Suppressor macrophage treated with lipopolysaccharide for 1 hour (primary cell): ENCODE results near the gene SKIL.
A peak's percentile ranks its signal among the peaks of the same experiment; 100 is the strongest.

Experiments used
- DNase-seq, 3 donors: peaks; one replicate each; pipeline ENCODE4 v3.0.0-alpha.2; 2020 to 2022

The SKIL gene

DNA sequence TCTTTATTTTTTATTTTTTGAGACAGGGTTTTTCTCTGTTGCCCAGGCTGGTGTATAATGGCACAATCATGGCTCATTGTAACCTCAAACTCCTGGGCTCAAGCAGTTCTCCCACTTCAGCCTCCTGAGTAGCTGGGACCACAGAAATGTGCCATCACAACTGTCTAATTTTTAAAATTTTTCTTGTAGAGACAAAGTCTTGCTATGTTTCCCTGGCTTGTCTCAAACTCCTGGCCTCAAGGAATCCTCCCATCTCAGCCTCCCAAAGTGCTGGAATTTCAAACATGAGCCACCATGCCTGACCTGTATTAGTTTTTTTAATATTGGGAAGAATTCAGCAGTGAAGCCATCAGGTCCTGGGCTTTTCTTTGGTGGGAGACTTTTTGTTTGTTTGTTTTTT lies 47.6 kb downstream of the SKIL start:
- DNase-seq, result no peak

DNA sequence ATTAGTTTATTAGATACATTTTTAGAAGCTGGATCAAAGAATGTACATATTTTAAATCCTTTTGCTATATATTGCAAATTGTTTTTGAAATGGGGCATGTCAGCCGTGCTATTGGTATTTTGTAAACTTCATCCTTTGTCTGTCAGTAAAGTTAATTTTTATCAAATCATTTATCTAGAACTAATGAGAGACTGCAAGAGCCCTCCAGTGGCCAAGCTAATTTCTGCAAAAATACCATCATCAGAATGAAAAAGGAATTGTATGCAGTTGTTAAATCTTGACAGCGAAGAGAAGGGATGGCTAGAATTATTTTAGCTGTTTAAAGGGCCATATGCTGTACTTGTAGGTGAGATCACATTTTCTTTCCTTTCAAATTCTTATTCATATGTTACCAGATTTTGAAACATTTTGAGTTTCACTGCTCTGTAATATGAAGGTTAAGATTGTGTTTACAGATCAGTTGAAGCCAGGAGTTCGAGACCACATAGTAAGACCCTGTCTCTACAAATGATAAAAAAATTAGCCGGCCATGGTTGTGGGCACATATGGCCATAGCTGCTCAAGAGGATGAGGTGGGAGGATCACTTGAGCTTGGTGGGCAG lies 53.0 kb downstream of the SKIL start:
- DNase-seq, result peak; percentile 25 to 45 (median 32)

DNA sequence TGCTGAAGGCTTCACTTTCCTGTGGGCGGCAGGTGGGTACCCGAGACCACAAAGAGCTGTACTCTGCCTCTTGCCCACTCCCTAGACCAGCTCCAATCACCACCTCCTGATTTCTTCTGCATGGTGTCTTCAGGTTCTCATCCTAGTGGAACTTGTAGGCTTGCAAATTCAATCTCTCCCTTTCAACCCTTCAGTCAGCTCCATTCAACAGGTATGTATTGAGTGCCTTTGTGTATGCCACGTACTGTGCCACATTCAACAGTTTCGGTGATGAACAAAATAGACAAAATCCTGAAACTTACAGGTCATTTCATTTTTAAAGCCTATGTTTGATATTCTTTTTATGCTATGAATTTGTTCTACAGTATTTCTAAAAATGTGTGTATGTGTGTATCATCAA lies 55.8 kb downstream of the SKIL start:
- DNase-seq, result no peak

DNA sequence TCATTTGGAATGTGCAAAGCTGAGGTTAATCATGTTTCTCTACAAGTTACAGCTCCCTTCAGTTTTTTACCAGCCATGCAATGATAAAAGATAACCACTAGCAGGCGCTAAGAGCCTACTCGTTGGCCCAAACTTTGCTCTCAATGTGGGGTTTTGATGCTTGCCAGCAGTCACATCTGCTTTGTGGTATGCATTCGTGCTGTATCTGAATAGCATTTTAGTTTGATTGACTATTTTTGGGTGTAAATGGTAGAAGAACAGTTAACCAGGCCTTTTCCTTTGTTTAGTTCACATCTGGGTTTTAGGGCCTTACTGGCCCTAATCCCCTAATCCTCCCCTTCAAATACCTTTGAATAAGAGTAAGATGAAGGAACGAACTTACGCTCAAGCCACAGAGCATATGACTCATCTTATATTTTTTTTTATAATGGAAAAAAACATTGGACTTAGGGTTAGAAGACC lies 56.7 kb downstream of the SKIL start:
- DNase-seq, result peak; percentile 57 to 72 (median 64)

DNA sequence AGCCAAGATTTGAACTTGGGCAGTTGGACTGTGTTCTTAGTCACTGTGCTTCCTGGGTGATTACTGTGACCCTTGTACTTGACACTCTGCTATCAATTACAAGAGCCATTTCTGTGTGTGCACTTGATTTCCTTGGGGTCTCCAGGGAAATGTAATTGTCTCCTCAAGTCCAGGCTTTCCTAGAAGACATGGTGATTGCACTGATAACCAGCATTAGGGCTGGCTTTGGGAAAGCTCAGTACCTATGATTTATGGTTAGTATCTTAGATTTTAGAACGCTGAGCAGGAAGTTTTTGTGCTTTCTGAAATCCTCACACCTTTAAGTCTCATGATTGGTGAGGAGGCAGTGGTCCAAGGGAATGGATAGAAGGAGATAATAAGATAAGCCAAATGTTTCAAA lies 59.6 kb downstream of the SKIL start:
- no peak for DNase-seq

DNA sequence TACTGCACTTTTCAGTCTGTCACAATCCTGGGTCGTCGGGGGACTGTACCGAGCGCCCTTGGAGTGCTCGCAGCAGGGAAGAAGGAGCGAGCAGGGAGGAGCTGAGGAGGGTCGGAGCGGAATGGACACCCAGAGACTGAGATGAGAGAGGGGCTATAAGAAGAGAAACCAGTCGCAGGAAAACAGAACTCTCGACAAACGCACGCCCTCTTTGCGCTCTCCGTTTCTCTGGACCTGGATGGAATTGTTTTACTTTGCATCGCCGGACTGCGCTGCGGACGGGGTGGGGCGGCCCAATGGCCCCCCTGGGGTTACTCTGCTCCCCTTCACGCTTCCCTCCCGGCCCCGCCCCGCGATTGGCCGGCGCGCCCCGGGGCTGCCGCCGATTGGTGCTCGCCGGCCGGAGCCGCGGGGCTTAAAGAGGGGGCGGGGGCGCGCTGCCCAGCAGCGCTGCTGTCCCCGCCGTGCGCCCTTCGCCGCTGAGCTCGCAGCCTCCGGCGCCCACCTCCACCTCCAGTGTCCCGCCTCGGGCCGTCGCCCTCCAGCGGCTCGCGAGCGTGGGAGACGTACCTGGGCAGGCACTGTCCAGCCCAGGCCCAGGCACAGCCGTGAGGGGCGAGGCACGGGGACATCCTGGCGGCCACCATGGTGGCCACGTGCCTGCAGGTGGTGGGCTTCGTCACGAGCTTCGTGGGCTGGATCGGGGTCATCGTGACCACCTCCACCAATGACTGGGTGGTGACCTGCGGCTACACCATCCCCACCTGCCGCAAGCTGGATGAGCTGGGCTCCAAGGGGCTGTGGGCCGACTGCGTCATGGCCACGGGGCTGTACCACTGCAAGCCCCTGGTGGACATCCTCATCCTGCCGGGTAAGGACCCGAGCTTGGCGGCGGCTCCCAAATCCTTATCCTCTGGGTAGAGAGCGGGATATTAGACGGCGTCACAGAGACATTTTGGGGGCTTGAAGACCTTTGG lies 61.2 kb downstream of the SKIL start, which contains the start of gene CLDN11:
Gene CLDN11, plus strand, starts transcription at position 447 of the 977 bp plus-strand sequence. Its CDS starts 199 bp downstream, at position 646.
- peak in 1 of 3 donors; percentile 22 for DNase-seq

DNA sequence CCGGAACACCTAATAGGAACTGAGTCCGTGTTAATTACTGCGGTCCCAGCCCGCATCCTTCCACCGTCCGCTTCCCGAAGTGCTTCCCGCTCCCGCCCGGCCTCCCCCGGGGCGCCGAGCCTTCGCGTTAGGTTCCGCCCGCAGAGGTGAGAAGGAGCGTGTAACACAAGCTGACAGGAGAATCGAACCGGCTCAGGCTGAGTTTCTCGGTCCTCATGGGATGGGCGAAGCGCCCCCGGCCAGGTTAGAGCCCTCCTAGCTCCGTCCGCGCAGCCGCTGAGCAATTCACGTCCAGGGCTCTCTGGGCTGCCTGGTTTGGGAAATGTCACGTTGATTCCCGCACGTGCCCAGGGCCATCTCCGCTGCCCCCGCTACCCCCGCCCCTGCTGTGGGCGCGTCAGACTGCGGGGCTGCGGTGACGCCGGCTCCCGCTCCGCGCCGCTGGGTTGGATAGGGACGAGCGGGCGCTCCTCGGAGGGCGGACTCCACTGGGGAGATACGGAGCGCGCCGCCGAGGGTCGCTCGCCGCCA lies 62.1 kb downstream of the SKIL start:
- peak in 2 of 3 donors; percentile 4 to 15 for DNase-seq

DNA sequence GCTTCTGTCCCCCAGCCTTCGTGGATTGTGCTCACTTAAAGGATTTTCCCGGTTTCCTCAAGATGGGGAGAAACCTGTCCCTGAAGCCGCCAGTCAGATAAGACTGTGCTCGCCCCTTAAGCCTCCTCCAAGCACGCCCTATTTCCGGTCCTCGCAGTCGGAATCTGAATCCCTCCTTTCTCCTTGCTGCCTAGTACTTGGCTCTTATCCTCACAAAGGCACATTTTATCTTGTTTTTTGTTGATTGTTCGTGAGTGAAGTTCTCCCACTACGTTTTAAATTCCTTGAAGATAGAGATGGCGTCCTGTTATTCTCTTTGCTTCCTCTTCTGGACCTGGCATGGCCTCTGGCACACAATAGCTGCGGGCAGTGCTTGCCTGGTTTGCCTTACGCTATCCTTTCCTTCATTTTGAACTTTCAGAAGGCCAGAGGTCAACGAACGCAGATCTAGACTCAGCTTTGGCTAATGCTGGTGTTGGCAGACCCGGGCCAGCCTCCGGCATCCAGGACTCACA lies 62.8 kb downstream of the SKIL start:
- no peak for DNase-seq

DNA sequence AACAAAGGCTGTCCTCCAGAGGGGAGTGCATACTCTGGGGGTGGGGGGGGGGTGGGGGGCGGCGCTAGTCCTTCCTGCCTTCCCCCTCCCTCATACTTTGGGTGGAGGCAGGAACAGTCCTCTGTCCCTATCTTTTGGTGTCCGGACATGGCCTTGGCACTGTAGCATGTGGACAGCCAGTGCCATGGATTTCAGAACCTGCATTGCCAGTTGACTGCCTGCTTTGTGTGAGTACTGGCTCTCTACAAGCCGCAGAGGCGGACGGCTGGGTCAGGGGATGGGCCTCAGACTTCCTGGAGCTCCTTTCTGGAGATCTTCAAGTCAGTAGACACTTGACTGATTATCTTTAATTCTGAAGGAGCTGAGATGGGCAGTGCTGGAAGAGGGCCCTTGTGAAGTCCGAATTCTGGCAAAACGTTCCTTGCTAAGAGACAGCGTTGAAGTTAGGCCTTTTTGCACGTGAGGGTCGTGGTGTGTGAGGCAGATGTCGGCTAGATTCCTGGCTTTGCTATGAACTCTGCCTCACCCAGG lies 63.7 kb downstream of the SKIL start:
- DNase-seq, result no peak

DNA sequence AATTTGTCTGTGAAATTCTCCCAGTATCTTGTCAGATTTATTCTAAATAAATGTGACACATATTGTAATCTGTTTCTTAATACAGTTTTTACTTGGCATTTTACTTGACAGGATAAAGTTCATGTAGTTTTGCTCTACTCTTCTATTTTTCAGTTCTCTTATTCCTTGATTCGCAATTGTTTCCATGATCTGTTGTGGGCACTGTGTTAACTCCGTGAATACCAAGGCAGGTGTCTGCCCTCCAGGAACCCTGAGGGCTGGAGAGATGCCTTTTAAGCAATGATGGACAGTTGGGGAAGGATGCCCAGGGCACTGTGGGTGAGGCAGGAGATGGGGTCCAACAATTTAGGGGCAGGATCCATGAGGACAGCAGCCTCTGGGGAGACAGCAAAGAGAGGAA lies 64.2 kb downstream of the SKIL start:
- no peak for DNase-seq

DNA sequence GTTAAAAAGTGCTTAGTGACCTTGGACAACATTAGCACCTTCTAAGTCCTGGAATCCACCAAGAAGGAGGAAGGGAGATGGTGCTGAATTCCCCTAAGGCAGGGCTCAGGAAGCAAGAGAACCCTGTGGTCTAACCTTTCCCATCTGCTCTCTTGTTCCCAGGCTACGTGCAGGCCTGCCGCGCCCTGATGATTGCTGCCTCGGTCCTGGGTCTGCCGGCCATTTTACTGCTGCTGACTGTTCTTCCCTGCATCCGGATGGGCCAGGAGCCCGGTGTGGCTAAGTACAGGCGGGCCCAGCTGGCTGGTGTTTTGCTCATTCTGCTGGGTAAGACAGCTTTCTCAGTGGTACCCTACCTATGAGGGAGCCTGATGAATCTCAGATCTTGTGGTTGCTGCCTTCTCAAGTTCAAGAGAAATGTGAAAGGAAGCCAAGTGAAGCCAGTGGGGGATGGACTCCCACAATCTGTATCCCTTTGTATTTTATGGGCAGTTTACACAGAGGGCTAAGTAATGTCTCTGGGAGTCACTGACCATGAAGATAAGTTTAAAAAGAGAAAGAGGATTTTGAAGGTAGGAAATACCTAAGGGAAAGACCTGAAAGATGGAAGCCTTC lies 65.6 kb downstream of the SKIL start:
- no peak for DNase-seq

DNA sequence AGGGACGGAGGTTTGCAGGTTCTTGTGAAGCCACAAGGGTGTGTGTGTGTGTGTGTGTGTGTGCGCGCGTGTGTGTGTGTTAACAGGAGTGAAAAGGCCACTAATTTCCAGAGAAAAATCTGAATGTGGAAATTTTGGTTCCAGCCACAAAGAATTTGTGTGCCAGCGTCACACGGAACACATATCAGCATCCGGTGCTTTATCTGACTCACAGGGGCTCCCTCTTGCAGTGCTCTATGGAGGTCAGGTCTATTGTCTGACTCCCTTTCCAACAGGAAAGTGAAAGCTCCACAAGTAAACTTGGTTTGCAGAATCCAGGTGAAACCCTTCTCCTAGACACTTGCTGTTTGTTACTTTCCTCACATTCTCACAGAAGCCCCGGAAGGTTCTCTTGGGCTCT lies 67.4 kb downstream of the SKIL start:
- DNase-seq, result no peak

DNA sequence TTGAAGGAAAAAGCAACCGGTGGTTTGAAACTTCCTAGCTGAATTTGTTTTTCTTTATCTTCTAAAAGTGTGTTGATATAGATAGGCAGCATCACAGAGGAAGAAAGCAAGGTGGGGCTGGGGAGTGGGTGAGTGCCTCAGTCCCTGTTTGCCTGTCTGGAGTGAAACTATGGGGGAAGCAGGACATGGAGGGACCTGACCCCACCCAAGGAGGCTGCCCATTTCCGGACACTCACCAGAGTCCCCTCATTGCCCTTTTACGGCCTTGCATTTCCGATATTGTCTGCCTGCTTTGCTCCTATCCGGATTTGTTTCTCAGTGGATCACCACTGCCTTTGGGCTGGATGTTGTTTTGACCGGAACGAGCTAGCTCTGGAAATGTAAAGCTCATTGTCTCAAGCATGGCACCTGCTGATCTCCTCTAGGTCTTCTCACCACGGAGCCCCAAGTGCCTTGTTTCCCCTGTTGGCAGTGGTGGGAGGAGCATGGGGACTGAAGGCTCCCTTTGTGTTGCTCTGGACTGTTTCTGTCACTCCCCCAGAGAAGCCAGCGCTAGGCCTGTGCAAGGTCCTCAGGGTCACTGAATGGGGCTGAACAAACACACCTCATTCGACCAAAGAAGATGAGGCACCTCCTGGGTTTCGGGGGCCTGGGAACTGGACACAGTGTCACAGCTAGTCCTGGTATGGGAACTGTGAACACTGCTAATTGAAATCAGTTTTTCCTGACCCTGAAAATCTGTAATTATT lies 68.2 kb downstream of the SKIL start:
- no peak for DNase-seq

DNA sequence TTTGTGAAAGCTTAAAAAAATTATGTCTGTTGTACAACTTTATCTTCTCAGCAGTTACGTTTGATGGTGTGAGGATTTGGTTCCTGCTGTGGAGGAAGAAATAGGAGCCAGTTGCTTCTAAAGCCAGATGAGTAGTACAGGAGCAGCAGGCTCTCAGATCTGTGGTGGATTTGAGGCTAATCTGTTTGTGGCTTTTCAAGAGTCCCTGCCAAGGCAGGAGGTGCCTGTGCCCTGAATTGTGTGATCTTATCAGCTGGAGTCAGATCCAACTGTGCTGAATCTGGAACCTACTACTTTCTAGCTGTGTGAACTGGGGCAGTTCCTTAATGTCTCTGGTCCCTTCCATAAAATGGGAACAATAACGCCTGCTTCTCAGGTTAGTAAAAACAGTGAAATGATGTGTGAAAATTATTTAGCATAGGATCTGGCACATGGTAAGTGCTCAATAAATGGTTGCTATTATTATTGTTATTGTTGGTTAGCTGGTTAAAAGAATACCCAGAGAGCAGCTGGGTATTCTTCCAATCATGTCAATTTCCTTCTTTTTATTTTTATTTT lies 68.8 kb downstream of the SKIL start:
- DNase-seq, result no peak

DNA sequence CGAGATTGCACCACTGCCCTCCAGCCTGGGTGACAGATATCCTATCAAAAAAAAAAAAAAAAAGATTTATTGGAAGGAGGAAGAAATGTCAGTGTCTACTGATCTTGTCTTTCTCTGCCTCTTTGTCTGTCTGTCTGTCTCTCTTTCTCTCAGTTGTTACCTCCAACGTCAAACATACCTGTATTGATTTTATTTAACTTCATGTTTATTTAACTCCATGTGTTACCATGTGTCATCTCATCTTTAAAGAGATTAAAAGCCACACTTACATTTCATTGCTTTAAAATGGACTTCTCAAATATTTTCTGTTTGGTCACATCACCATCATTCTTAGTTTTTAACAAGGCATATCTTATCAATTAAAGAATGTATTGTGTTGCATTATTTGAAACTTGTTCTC lies 70.6 kb downstream of the SKIL start:
- DNase-seq, result no peak

DNA sequence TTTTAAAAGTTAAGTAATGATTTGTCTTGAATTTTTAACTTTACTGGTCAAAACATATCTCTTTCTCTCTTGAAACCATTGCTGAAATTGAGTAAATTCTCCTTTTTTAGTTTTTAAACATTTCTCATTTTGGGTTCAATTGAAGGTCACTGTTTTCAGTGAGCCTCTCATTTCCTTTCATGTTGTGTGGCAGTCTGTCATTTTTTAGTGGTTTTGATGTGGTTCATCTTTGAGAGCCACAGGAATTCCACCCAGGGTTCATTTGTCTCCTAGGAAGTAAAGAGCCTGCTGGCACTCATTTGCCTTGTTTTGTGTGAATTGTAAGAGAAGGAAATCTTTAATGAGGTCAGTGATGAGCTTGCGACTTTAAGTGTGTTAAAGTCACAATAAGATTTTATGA lies 71.5 kb downstream of the SKIL start:
- DNase-seq, result no peak

DNA sequence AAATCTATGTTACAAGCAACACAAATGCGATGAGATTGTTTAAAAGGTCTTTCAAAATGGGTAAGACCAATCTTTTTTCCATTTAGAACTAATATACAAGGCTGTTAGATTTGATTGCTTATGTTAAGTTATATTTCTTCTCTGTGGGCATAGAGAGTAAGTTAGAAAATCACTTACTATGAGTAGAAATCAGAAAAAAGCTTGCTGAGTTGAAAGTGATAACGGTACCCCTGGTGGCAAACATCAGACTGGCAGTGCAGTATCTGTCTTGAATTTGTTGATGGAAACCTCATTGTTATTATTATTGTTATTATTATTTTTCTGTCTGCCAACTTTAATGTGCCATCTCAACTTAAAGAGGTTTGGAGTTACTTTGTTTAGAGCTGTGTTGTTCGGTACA lies 73.5 kb downstream of the SKIL start:
- no peak for DNase-seq

DNA sequence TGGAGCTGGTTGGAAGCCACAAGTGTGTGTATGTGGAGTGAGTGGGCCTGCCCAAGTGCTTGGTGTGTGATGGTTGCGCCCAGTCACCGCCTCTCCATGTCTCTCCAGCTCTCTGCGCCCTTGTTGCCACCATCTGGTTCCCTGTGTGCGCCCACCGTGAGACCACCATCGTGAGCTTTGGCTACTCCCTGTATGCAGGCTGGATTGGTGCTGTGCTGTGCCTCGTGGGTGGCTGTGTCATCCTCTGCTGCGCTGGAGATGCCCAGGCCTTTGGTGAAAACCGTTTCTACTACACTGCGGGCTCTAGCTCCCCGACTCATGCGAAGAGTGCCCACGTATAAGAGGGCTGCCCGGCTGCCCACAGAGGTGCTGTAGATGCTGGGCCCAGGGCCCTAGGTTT lies 74.9 kb downstream of the SKIL start:
- no peak for DNase-seq

DNA sequence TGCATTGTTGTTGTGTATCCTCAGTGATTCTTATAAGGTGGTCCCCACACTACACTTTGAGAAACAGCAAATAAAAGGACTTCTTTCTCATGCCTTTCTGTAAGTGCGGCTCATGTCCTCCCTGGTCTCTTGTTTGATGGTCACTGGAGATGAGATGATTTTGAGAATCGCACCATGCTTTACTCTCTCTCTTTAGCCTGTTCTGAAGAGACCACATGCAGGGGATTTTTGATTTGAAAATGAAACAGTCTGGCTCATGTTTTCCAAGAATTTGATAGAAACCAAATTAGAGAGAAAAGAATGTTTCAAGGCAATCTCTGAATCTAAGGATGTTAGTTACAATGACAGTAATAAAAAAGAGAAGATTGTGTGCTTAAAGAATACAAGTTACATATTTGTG lies 79.2 kb downstream of the SKIL start:
- DNase-seq, result no peak

DNA sequence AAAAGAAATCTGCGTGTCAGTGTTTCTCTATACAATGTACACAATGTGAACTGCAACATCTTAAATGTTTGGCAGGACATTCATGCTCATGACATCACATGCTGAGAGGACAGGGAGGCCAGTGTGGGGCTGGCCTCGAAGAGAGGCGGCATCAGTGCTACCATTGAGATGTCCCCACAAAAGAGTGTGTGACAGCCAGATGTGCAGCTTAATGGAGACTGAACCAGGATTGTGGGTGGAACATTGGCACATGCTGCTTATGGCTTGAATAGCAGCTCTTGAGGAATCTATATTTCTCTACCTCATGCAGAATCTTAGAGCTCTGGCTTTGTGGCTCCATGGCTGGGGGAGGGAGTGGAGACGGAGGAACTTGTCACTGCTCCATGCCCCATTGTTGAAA lies 79.7 kb downstream of the SKIL start:
- DNase-seq, result no peak

DNA sequence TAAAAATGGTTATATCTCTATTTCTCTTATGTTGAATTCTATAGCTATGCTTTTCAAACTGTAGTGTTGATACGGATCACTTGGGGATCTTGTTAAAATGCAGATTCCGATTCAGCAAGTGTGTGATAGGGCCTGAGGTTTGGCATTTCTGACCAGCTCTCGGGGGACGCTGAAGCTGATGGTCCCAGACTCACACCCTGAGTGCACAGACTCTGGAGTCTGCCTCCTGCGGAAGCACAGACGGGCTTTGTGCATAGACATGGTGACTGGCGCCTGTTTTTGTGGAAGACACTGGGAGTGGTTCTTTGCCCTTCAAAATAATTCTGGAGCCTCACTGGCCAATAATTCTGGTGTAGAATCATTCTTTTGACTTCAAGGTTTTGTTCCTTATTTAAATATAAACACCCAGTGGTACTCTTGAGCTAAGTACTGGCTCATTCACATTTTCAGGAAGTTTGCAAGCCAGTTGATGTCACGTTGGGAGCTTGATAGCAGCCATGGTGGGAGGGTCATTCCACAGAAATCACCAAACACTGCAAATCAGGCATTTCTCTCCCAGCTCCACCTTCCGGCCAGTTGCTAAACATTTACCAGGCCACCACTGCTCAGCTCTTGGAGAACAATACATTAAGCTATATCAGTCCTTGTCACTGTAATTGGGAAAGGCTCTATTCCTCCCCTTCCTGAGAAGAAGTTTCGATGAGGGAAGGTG lies 80.3 kb downstream of the SKIL start:
- no peak for DNase-seq
